ENCODE measurements around the gene KRT8.

KRT8 gene

DNA sequence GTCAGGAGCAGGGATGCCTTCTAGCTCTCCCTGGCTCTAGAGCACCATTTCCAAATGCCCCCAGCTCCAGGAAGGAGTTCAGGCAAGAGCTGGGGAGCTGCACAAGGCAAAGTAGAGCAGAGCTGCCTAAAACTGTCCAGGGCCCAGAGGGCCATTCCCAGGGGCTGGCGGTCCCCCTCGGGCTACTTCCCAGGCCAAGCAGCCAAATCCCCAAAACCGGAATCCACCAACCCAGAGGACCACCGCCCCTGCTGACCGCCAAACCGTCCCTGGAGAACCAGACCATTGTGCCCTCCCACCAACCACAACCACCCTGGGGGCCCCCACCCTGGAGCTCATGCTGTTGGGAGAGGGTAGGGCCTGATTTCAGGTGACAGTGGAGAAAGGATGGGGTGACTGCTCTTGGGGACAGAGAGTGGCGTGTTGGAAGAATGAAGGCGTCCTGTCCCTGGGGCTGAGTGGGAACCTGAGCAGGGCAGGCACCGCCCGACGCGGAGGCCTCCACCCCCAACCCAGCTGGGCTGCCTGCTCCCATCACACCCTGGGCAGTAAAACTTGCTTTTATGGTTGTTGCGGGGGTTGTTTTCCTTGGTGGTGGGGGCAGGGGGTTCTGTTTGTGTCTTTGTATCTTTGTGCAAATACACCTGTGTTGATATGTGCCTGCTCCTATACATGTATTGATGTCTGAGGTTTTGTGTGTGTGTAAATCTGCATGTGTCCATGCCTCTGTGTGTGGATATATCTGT lies 32.1 kb downstream of the KRT8 start:
- peaks cover 49% of the 10 kb centered on the region for H3K4me1 ChIP-seq (ENCODE audit: control insufficient read depth, insufficient read depth, low read length, unreplicated experiment)
- H3K4me3 ChIP-seq (ENCODE audit: low read depth, low read length), result no peak overlapping the region
- H3K27me3 ChIP-seq (ENCODE audit: insufficient read depth, low read length), result no peaks in the 10 kb centered on the region
- H3K79me2 ChIP-seq (ENCODE audit: control insufficient read depth, insufficient read depth, low read length, unreplicated experiment), result no peaks in the 10 kb centered on the region
- H3K36me3 ChIP-seq (ENCODE audit: insufficient read depth, low read length), result no peaks in the 10 kb centered on the region
- peak overlapping the region; percentile 93 for H3K27ac ChIP-seq (ENCODE audit: low read depth, low read length)
- H2AFZ ChIP-seq (ENCODE audit: low read length, unreplicated experiment), result no peak overlapping the region

DNA sequence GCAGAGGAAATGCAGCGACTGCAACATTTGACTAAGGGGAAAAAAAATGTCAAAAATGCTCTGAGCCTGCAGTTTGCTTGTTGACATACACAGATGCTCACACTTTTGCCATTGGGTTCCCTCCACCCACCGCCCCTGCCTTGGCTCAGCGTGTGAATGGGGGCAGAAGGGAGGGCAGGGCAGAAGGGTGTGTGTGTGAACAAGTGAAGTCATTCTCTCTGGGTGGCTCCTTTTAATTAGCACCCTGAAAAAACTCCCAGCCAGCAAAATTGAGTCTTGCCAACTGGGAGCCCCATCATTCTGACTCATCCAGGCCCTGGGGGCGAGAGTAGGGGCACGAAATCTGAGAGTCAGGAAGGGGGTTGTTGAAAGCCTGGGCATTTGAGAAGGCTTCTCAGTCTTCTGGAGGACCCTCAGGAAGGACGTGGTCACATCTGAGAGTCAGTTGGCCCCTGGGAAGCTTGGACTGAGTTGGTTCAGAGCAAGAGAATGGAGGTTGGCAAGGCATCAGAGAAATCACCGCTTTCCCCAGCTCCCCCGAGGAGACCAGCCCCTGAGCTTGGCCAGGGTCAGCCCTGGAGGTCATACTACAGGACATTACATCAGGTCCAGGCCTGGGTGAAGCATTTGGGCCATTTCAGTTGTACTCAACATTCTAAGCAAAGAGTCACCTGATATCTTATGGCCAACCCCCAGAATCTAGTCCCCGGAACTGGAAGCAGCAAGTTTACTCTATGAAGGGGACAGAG lies 33.4 kb downstream of the KRT8 start:
- Histone ChIP-seq H3K4me3 (ENCODE audit: low read depth, low read length) (0 out of 2 replicates have a peak overlapping the region, but pooled peaks have one; percentile 3), H2AFZ (ENCODE audit: low read length, unreplicated experiment) (peak overlapping the region; percentile 30), H3K4me1 (ENCODE audit: control insufficient read depth, insufficient read depth, low read length, unreplicated experiment) (peaks cover 49% of the 10 kb centered on the region), H3K36me3 (ENCODE audit: insufficient read depth, low read length) (no peaks in the 10 kb centered on the region), H3K79me2 (ENCODE audit: control insufficient read depth, insufficient read depth, low read length, unreplicated experiment) (no peaks in the 10 kb centered on the region), H3K27ac (ENCODE audit: low read depth, low read length) (peak overlapping the region; percentile 93), H3K27me3 (ENCODE audit: insufficient read depth, low read length) (no peaks in the 10 kb centered on the region)

DNA sequence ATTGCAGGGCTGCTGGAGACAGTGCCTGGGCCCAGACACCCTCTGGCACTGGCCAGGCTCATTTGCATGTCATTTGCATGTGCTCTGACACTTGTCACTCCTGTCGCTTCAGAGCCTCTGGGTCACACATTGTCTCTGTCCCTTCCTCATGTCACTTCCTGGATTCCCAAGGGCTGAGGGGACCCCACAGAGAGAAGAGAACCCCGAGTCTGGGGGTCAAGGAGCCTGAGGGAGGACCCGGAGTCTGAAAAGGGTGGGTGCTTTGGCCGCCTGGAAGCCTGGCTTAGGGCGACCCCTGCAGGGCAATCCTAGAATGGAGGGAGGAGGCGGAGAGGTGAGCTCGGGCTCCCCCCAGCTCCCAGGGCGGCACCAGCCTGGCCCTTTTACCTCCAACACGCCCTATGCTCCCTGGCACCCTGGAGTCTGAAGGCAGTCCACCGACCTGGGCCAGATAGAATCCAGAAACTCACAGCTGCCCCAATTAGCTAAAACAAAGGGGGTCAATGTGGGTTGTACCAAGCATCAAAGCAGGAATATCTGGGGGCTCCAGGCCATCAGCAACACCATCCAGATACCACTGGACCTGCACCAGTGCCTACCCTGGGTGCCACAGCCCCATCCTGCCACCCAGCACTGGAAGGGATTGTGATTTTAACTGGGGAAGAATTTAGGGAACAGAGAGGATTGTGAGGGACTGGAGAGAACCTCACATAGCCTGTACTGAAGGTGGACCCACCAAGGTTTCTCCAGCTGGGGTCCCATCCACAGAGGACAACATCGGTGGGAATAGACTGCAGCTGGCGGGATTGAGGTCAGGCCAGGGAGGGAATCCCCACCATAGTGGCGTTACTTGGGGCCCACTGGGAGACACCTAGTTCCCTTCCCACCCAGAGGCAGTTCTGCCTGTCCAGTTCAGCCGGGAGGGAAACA lies 34.2 kb downstream of the KRT8 start:
- H3K4me3 ChIP-seq (ENCODE audit: low read depth, low read length), result no peak overlapping the region; the same call in 1 of the 2 replicates
- H3K36me3 ChIP-seq (ENCODE audit: insufficient read depth, low read length), result no peaks in the 10 kb centered on the region
- no peaks in the 10 kb centered on the region for H3K27me3 ChIP-seq (ENCODE audit: insufficient read depth, low read length)
- H2AFZ ChIP-seq (ENCODE audit: low read length, unreplicated experiment), result no peak overlapping the region
- H3K79me2 ChIP-seq (ENCODE audit: control insufficient read depth, insufficient read depth, low read length, unreplicated experiment), result no peaks in the 10 kb centered on the region
- peaks cover 49% of the 10 kb centered on the region for H3K4me1 ChIP-seq (ENCODE audit: control insufficient read depth, insufficient read depth, low read length, unreplicated experiment)
- peak overlapping the region; percentile 93 for H3K27ac ChIP-seq (ENCODE audit: low read depth, low read length)

GRCh38 chr12:52867642-52868041 lies 37.2 kb downstream of the KRT8 start:
- Histone ChIP-seq H3K27ac (ENCODE audit: low read depth, low read length) (no peak overlapping the region), H2AFZ (ENCODE audit: low read length, unreplicated experiment) (no peak overlapping the region), H3K27me3 (ENCODE audit: insufficient read depth, low read length) (no peaks in the 10 kb centered on the region), H3K4me1 (ENCODE audit: control insufficient read depth, insufficient read depth, low read length, unreplicated experiment) (peaks cover 26% of the 10 kb centered on the region), H3K4me3 (ENCODE audit: low read depth, low read length) (no peak overlapping the region), H3K79me2 (ENCODE audit: control insufficient read depth, insufficient read depth, low read length, unreplicated experiment) (no peaks in the 10 kb centered on the region), H3K36me3 (ENCODE audit: insufficient read depth, low read length) (no peaks in the 10 kb centered on the region)

GRCh38 chr12:52867152-52867551 lies 37.7 kb downstream of the KRT8 start:
- peaks cover 21% of the 10 kb centered on the region for H3K4me1 ChIP-seq (ENCODE audit: control insufficient read depth, insufficient read depth, low read length, unreplicated experiment)
- no peak overlapping the region for H3K27ac ChIP-seq (ENCODE audit: low read depth, low read length)
- H3K27me3 ChIP-seq (ENCODE audit: insufficient read depth, low read length), result no peaks in the 10 kb centered on the region
- no peak overlapping the region for H2AFZ ChIP-seq (ENCODE audit: low read length, unreplicated experiment)
- H3K4me3 ChIP-seq (ENCODE audit: low read depth, low read length), result no peak overlapping the region
- no peaks in the 10 kb centered on the region for H3K36me3 ChIP-seq (ENCODE audit: insufficient read depth, low read length)
- no peaks in the 10 kb centered on the region for H3K79me2 ChIP-seq (ENCODE audit: control insufficient read depth, insufficient read depth, low read length, unreplicated experiment)

DNA sequence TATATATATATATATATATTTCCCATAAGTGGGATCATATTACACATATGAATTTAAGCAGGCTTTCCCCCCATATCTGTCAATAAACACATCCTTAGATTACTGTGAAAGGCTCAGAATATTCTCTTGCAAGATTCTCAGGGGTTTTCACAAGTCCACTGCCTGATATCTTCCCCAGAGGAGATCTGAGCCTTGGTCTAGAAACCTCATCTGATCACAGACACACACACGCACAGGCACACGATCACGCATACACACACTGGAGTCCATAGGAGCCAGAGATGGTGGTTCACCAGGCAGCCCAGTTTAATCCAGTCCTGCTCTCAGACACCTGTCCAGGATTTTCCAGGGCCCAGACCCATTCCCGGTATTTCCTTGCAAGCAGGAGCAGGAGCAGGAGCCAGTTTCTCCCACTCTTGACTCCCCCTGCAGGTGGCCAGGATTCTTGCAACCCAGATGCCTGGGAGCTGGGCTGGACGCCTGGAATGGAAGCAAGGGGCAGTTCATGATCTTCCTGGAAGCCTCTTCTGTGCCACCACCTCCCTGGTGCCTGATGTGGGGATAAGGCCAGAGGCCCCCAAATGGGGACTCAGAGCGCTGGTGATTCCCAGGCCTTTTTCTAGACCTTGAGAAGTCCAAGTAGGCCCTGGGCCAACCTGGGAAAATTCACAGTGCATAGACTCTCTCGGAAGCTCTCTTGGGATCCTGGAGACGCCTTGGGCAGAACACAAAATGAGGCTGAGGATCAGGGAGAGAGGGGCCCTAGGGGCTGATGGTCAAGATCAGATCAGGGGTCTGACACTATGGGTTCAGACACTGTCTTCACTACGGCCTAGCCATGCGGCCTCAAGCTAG lies 39.6 kb downstream of the KRT8 start:
- H3K27ac ChIP-seq (ENCODE audit: low read depth, low read length), result no peak overlapping the region
- H3K79me2 ChIP-seq (ENCODE audit: control insufficient read depth, insufficient read depth, low read length, unreplicated experiment), result no peaks in the 10 kb centered on the region
- H3K36me3 ChIP-seq (ENCODE audit: insufficient read depth, low read length), result no peaks in the 10 kb centered on the region
- H3K4me3 ChIP-seq (ENCODE audit: low read depth, low read length), result no peak overlapping the region
- no peak overlapping the region for H2AFZ ChIP-seq (ENCODE audit: low read length, unreplicated experiment)
- peaks cover 3% of the 10 kb centered on the region for H3K4me1 ChIP-seq (ENCODE audit: control insufficient read depth, insufficient read depth, low read length, unreplicated experiment)
- H3K27me3 ChIP-seq (ENCODE audit: insufficient read depth, low read length), result no peaks in the 10 kb centered on the region

DNA sequence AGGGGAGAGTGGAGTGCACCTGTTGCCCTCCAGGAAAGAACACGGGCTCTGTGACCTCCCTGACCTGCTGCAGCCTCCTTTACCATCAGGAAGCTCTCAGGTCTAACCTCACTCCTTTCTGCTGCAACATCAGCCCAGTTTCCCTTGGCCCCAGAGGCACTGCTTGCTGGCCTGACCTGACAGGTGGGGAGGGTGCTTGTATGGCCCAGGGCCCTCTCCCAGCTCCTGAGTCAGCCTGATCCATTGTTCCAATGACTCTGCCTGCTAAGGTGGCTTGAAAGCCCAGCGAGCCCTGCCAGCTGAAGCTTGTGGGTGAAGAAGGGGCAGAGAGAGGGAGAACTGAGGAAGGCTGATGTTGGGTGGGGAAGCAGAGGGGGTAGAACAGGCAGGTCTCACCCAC lies 42.9 kb downstream of the KRT8 start:
- no peak overlapping the region for H3K4me3 ChIP-seq (ENCODE audit: low read depth, low read length)
- no peaks in the 10 kb centered on the region for H3K79me2 ChIP-seq (ENCODE audit: control insufficient read depth, insufficient read depth, low read length, unreplicated experiment)
- peaks cover 3% of the 10 kb centered on the region; the same call in 1 of the 2 replicates for H3K27me3 ChIP-seq (ENCODE audit: insufficient read depth, low read length)
- peaks cover 7% of the 10 kb centered on the region for H3K4me1 ChIP-seq (ENCODE audit: control insufficient read depth, insufficient read depth, low read length, unreplicated experiment)
- no peaks in the 10 kb centered on the region for H3K36me3 ChIP-seq (ENCODE audit: insufficient read depth, low read length)
- H2AFZ ChIP-seq (ENCODE audit: low read length, unreplicated experiment), result no peak overlapping the region
- no peak overlapping the region for H3K27ac ChIP-seq (ENCODE audit: low read depth, low read length)

DNA sequence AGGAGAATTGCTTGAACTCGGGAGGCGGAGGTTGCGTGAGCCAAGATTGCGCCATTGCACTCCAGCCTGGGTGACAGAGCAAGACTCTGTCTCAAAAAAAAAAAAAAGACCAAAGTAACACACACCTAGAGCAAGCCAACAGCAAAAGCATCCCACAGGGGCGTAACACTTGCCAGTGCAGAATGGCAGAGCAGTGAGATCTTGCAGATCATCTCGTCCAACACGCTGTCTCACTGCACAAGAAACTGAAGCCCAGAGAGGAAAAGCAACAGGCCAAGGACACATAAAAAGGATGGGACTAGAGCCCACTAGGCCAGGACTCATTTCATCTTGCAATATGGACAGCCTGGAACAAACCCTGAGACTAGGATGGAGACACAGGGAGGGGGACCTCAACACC lies 43.4 kb downstream of the KRT8 start:
- no peak overlapping the region for H3K4me3 ChIP-seq (ENCODE audit: low read depth, low read length)
- H2AFZ ChIP-seq (ENCODE audit: low read length, unreplicated experiment), result no peak overlapping the region
- peaks cover 6% of the 10 kb centered on the region; the same call in 1 of the 2 replicates for H3K27me3 ChIP-seq (ENCODE audit: insufficient read depth, low read length)
- no peaks in the 10 kb centered on the region for H3K36me3 ChIP-seq (ENCODE audit: insufficient read depth, low read length)
- peaks cover 7% of the 10 kb centered on the region for H3K4me1 ChIP-seq (ENCODE audit: control insufficient read depth, insufficient read depth, low read length, unreplicated experiment)
- H3K79me2 ChIP-seq (ENCODE audit: control insufficient read depth, insufficient read depth, low read length, unreplicated experiment), result no peaks in the 10 kb centered on the region
- no peak overlapping the region for H3K27ac ChIP-seq (ENCODE audit: low read depth, low read length)

- H2AFZ ChIP-seq (ENCODE audit: low read length, unreplicated experiment), result no peak overlapping the region
- peak overlapping the region; percentile 71 for H3K27ac ChIP-seq (ENCODE audit: low read depth, low read length)
These were observed 44.6 kb downstream of the KRT8 start for GRCh38 chr12:52860102-52860823.

More at GRCh38 chr12:52860102-52860823, 44.6 kb downstream of the KRT8 start:
- H3K27me3 ChIP-seq (ENCODE audit: insufficient read depth, low read length), result peaks cover 6% of the 10 kb centered on the region; the same call in 1 of the 2 replicates
- H3K4me3 ChIP-seq (ENCODE audit: low read depth, low read length), result peak overlapping the region; percentile 12; the same call in 1 of the 2 replicates
- H3K79me2 ChIP-seq (ENCODE audit: control insufficient read depth, insufficient read depth, low read length, unreplicated experiment), result no peaks in the 10 kb centered on the region
- H3K36me3 ChIP-seq (ENCODE audit: insufficient read depth, low read length), result no peaks in the 10 kb centered on the region
- peaks cover 7% of the 10 kb centered on the region for H3K4me1 ChIP-seq (ENCODE audit: control insufficient read depth, insufficient read depth, low read length, unreplicated experiment)
